Gastroesophageal sphincter (tissue), 3 donors: ENCODE results near the gene KCNAB1.

Experiments
- EP300 ChIP-seq: sonication (generic); formaldehyde crosslinking; IDR thresholded peaks from one replicate; pipeline ENCODE4 v1.6.1; 2017; ENCODE audit warnings: antibody characterized with exemption, mild to moderate bottlenecking
- POLR2A ChIP-seq, 2 donors: fragments of 450-650 bp; IDR thresholded peaks; one replicate each; pipeline ENCODE4 v1.6.1; 2017; ENCODE audit warnings: antibody characterized with exemption in 2 of 2, mild to moderate bottlenecking in 2 of 2, moderate library complexity in 1 of 2
- POLR2AphosphoS5 ChIP-seq: sonication (generic); formaldehyde crosslinking; IDR thresholded peaks from one replicate; pipeline ENCODE4 v1.6.1; 2017; ENCODE audit warnings: antibody characterized with exemption
- TF ChIP-seq, protein P1 (sequence below), 4 experiments: fragments of 200-600 bp in 2 of 4; fragments of 450-650 bp in 2 of 4; sonication (generic) in 1 of 4; IDR thresholded peaks; one replicate each; pipeline ENCODE4 v1.5.1; 2017 to 2019; ENCODE audit warnings: antibody characterized with exemption in 4 of 4, mild to moderate bottlenecking in 2 of 4, moderate library complexity in 2 of 4

DNA sequence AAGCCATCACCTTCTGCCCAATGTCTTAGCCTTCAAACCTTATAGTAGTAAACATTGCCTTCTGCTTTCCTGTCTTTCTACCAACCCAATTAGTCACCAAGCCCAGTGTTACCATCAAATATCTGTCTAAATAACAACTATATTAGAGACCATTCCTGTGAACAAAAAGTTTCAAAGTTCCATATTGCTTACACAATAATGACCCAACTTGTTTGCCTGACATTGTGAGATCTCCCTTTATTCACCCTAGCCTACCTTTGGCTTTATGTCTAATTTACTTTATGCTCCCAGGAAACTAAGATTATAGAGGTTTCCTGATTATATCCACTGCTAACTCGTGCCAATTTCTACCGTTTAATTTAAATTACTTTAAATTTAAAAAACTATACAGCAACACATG lies 26.0 kb upstream of the KCNAB1 start:
- TF ChIP-seq, protein P1, sequence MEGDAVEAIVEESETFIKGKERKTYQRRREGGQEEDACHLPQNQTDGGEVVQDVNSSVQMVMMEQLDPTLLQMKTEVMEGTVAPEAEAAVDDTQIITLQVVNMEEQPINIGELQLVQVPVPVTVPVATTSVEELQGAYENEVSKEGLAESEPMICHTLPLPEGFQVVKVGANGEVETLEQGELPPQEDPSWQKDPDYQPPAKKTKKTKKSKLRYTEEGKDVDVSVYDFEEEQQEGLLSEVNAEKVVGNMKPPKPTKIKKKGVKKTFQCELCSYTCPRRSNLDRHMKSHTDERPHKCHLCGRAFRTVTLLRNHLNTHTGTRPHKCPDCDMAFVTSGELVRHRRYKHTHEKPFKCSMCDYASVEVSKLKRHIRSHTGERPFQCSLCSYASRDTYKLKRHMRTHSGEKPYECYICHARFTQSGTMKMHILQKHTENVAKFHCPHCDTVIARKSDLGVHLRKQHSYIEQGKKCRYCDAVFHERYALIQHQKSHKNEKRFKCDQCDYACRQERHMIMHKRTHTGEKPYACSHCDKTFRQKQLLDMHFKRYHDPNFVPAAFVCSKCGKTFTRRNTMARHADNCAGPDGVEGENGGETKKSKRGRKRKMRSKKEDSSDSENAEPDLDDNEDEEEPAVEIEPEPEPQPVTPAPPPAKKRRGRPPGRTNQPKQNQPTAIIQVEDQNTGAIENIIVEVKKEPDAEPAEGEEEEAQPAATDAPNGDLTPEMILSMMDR (IDR thresholded peaks at IDR 0.05), result no peak
- TF ChIP-seq POLR2A (IDR thresholded peaks at IDR 0.05) (no peak), EP300 (no peak), POLR2AphosphoS5 (no peak)
